Stimulated activated CD8-positive, alpha-beta memory T cell treated with anti-CD3 and anti-CD28 coated beads, Interleukin-15, amount 100 ng/mL, for 1 hour (primary cell): Measurements from ENCODE around the gene HLA-DRB5.
"Not testable (repeated sequence)": the region's sequence is repeated elsewhere in the genome, so short reads cannot be mapped to it uniquely, and the experiment has no call there.

Experiments
- DNase-seq: peaks from one replicate; pipeline ENCODE4 v3.0.0-alpha.2; 2020; ENCODE audit warnings: low read depth

HLA-DRB5 gene

GRCh38 chr6:32501016-32501415 is 29.1 kb downstream of the HLA-DRB5 start:
- DNase-seq, result no peak

GRCh38 chr6:32492351-32492750 is 37.7 kb downstream of the HLA-DRB5 start:
- no peak for DNase-seq

- no peak for DNase-seq
Observed at GRCh38 chr6:32491700-32492099, 38.4 kb downstream of the HLA-DRB5 start.

- DNase-seq, result no peak
Observed at GRCh38 chr6:32488083-32488482, 42.0 kb downstream of the HLA-DRB5 start.

GRCh38 chr6:32484614-32484998 is 45.5 kb downstream of the HLA-DRB5 start:
- DNase-seq, result no peak

GRCh38 chr6:32483968-32484613 is 46.0 kb downstream of the HLA-DRB5 start:
- DNase-seq, result no peak

GRCh38 chr6:32475392-32476206 is 54.5 kb downstream of the HLA-DRB5 start:
- no peak for DNase-seq

- DNase-seq, result not testable (repeated sequence)
Observed at GRCh38 chr6:32473376-32474348, 56.4 kb downstream of the HLA-DRB5 start.

GRCh38 chr6:32472781-32473375 is 57.2 kb downstream of the HLA-DRB5 start:
- no peak for DNase-seq

GRCh38 chr6:32467743-32468503 is 62.2 kb downstream of the HLA-DRB5 start:
- not testable (repeated sequence) for DNase-seq
